GM18907 (cell line): ENCODE data around the gene SMTNL2.
"Not testable (repeated sequence)": the region's sequence is repeated elsewhere in the genome, so short reads cannot be mapped to it uniquely, and the experiment has no call there.

Source experiments
- ATAC-seq: cut with Tn5 transposase; IDR thresholded peaks from one replicate; pipeline ENCODE4 v1.9.1; 2021; ENCODE audit warnings: mild to moderate bottlenecking, moderate library complexity; ENCODE audit not compliant: unreplicated experiment

SMTNL2 gene

GRCh38 chr17:4559966-4560365 is 24.4 kb upstream of the SMTNL2 start:
- ATAC-seq, result no peak

GRCh38 chr17:4560421-4560820 is 23.9 kb upstream of the SMTNL2 start, which contains the start of gene GGT6:
Gene GGT6 (minus strand): TSS chr17:4560577. CDS start chr17:4560521, 56 bp downstream.
- no peak for ATAC-seq

GRCh38 chr17:4560837-4561256 is 23.5 kb upstream of the SMTNL2 start:
- ATAC-seq, result no peak

- ATAC-seq, result no peak
Measured at GRCh38 chr17:4562015-4562969, 22.0 kb upstream of the SMTNL2 start.

- no peak for ATAC-seq
Measured at GRCh38 chr17:4565209-4566141, 18.9 kb upstream of the SMTNL2 start.

GRCh38 chr17:4566785-4567184 is 17.5 kb upstream of the SMTNL2 start:
- ATAC-seq, result no peak

- no peak for ATAC-seq
Measured at GRCh38 chr17:4569591-4569990, 14.7 kb upstream of the SMTNL2 start.

GRCh38 chr17:4572131-4572530 is 12.2 kb upstream of the SMTNL2 start:
- no peak for ATAC-seq

- ATAC-seq, result no peak
Measured at GRCh38 chr17:4573115-4573514, 11.2 kb upstream of the SMTNL2 start.

GRCh38 chr17:4573669-4574068 is 10.7 kb upstream of the SMTNL2 start:
- no peak for ATAC-seq

GRCh38 chr17:4574448-4575045 is 9.8 kb upstream of the SMTNL2 start:
- no peak for ATAC-seq

- ATAC-seq, result no peak
Measured at GRCh38 chr17:4576161-4576558, 8.2 kb upstream of the SMTNL2 start.

- no peak for ATAC-seq
Measured at GRCh38 chr17:4576729-4577322, 7.5 kb upstream of the SMTNL2 start.

- no peak for ATAC-seq
Measured at GRCh38 chr17:4577386-4577993, 6.8 kb upstream of the SMTNL2 start.

- not testable (repeated sequence) for ATAC-seq
Measured at GRCh38 chr17:4578349-4578748, 6.0 kb upstream of the SMTNL2 start.

- ATAC-seq, result no peak
Measured at GRCh38 chr17:4579678-4580077, 4.7 kb upstream of the SMTNL2 start.

GRCh38 chr17:4580291-4580690 is 4.0 kb upstream of the SMTNL2 start:
- no peak for ATAC-seq

- ATAC-seq, result no peak
Measured at GRCh38 chr17:4582101-4582501, 2.2 kb upstream of the SMTNL2 start.

- ATAC-seq, result no peak
Measured at GRCh38 chr17:4582691-4583090, 1.6 kb upstream of the SMTNL2 start.

- ATAC-seq, result no peak
Measured at GRCh38 chr17:4583206-4583605, 1.1 kb upstream of the SMTNL2 start.
